Panc1 (cell line): ENCODE results near the gene ERBB3.

Experiments
- POLR2AphosphoS5 ChIP-seq: IDR thresholded peaks from 2 replicates; pipeline ENCODE4 v1.6.1; 2012; ENCODE audit warnings: mild to moderate bottlenecking, low read depth, low read length, moderate library complexity
- REST ChIP-seq, 2 experiments: IDR thresholded peaks; 2 replicates each; pipeline ENCODE4 v1.6.1; 2011 to 2012; ENCODE audit warnings: low read depth in 2 of 2, control low read depth in 1 of 2, low read length in 1 of 2, mild to moderate bottlenecking in 1 of 2, moderate library complexity in 1 of 2; ENCODE audit not compliant: insufficient read depth in 1 of 2
- TCF7L2 ChIP-seq: IDR thresholded peaks from 2 replicates; pipeline ENCODE4 v1.6.1; 2011; ENCODE audit warnings: mild to moderate bottlenecking, low read depth, low read length, inconsistent platforms
- TF ChIP-seq, protein P1 (sequence below): fragments of 450-650 bp; IDR thresholded peaks from 2 replicates; pipeline ENCODE4 v1.5.1; 2017; ENCODE audit warnings: mild to moderate bottlenecking

DNA sequence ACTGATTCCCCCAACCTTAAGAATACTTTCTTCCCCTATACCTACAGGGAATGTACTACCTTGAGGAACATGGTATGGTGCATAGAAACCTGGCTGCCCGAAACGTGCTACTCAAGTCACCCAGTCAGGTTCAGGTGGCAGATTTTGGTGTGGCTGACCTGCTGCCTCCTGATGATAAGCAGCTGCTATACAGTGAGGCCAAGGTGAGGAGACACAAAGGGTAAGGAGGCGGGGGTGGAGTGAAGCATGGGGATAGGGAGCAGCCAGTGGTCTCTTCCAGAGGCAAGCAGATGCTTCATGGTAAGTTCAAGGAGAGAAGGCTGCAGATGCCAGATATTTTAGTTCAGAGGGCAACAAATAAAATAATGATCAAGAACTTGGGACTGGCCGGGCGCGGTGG, 17.8 kb downstream of the ERBB3 start:
- TF ChIP-seq TCF7L2: no peak
- no peak for TF ChIP-seq POLR2AphosphoS5
- TF ChIP-seq, protein P1, sequence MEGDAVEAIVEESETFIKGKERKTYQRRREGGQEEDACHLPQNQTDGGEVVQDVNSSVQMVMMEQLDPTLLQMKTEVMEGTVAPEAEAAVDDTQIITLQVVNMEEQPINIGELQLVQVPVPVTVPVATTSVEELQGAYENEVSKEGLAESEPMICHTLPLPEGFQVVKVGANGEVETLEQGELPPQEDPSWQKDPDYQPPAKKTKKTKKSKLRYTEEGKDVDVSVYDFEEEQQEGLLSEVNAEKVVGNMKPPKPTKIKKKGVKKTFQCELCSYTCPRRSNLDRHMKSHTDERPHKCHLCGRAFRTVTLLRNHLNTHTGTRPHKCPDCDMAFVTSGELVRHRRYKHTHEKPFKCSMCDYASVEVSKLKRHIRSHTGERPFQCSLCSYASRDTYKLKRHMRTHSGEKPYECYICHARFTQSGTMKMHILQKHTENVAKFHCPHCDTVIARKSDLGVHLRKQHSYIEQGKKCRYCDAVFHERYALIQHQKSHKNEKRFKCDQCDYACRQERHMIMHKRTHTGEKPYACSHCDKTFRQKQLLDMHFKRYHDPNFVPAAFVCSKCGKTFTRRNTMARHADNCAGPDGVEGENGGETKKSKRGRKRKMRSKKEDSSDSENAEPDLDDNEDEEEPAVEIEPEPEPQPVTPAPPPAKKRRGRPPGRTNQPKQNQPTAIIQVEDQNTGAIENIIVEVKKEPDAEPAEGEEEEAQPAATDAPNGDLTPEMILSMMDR: no peak
- no peak for TF ChIP-seq REST (IDR thresholded peaks at IDR 0.05; ENCODE audit: insufficient read depth in 1 of 2, low read depth in 2 of 2, low read length in 1 of 2)
